ACC112 (cell line): ENCODE data around the gene HOXB2.

Experiments
- H2AFZ ChIP-seq: fragments of 200-600 bp; sonication (generic); one replicate; pipeline ENCODE4 v1.6.0; 2017; ENCODE audit warnings: antibody characterized with exemption, low read length; ENCODE audit not compliant: unreplicated experiment
- H3K27ac ChIP-seq: fragments of 200-600 bp; sonication (generic); 2 replicates; pipeline ENCODE4 v1.5.1; 2014; ENCODE audit warnings: low read depth, mild to moderate bottlenecking, antibody characterized with exemption, low read length, moderate library complexity
- H3K27me3 ChIP-seq: fragments of 200-600 bp; sonication (generic); 2 replicates; pipeline ENCODE4 v1.6.1; 2014; ENCODE audit warnings: mild to moderate bottlenecking, antibody characterized with exemption, low read length, moderate library complexity, mixed read lengths; ENCODE audit not compliant: insufficient read depth
- H3K36me3 ChIP-seq: fragments of 200-600 bp; sonication (generic); 2 replicates; pipeline ENCODE4 v1.6.1; 2016; ENCODE audit warnings: mild to moderate bottlenecking, antibody characterized with exemption, low read length, moderate library complexity, mixed read lengths; ENCODE audit not compliant: insufficient read depth
- H3K4me1 ChIP-seq: fragments of 200-600 bp; sonication (generic); one replicate; pipeline ENCODE4 v1.6.1; 2016; ENCODE audit warnings: low read length, mixed read lengths; ENCODE audit not compliant: insufficient read depth, unreplicated experiment, control insufficient read depth
- H3K4me3 ChIP-seq: fragments of 200-600 bp; sonication (generic); 2 replicates; pipeline ENCODE4 v1.5.1; 2014; ENCODE audit warnings: mild to moderate bottlenecking, low read depth, low read length
- H3K79me2 ChIP-seq: fragments of 200-600 bp; sonication (generic); one replicate; pipeline ENCODE4 v1.6.0; 2016; ENCODE audit warnings: low read length; ENCODE audit not compliant: control insufficient read depth, unreplicated experiment, insufficient read depth

Gene HOXB2

DNA sequence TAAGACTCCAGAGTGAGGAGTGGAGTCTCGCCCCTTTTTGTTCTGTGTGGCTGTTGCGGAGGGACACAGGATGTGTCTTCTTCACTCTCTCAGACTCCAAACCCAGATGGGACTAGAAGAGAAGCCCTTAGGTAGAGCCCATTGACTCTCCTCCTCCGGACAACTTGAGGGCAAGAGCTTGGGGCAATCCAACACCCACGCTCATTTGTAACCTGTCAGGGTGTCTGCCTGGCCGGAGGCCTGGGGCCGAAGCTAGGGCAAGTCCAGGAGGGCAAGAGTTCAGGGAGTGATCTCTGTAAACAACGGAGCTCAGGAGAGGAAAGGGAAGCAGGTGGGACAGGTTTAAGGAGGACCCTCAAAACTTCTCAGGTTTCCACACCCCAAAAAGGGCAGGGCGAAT lies 12.6 kb downstream of the HOXB2 start:
- H2AFZ ChIP-seq, result no peak overlapping the region
- H3K27me3 ChIP-seq, result peaks cover 83% of the 10 kb centered on the region
- H3K4me1 ChIP-seq, result no peaks in the 10 kb centered on the region

DNA sequence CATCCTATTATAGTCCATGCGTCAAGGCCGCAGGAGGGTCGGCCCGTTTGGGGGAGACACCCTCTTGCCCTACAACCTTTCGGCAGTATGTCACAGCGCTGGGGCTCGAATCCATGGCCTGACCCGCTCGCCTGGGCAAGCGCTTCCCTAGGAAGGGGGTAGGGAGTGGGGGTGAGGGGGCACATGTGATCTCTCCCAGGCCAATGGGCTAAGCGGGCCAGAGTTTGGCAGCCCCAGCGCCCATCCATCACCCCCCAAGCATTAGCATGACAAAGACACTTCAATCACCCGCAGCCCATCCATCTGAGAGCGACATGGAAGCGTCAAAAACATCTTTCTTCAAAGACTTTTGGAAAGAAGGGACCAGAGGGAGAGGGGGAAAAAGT lies 14.0 kb downstream of the HOXB2 start, which contains the start of gene HOXB1:
Gene HOXB1, minus strand, starts transcription at position 125 of the 386 bp plus-strand sequence. Its CDS starts 107 bp downstream, at position 18.
- no peak within 1 kb of the TSS for H3K27ac ChIP-seq
- no peaks in the 10 kb centered on the region for H3K79me2 ChIP-seq
- H3K4me3 ChIP-seq, result no peak within 1 kb of the TSS
- no peak within 1 kb of the TSS for H2AFZ ChIP-seq
- H3K4me1 ChIP-seq, result no peaks in the 10 kb centered on the region
- no peaks in the 10 kb centered on the region for H3K36me3 ChIP-seq
- peaks cover 88% of the 10 kb centered on the region for H3K27me3 ChIP-seq

More for the DNA sequence above, 12.6 kb downstream of the HOXB2 start:
- Histone ChIP-seq H3K27ac (no peak overlapping the region), H3K36me3 (no peaks in the 10 kb centered on the region), H3K4me3 (no peak overlapping the region), H3K79me2 (no peaks in the 10 kb centered on the region)

DNA sequence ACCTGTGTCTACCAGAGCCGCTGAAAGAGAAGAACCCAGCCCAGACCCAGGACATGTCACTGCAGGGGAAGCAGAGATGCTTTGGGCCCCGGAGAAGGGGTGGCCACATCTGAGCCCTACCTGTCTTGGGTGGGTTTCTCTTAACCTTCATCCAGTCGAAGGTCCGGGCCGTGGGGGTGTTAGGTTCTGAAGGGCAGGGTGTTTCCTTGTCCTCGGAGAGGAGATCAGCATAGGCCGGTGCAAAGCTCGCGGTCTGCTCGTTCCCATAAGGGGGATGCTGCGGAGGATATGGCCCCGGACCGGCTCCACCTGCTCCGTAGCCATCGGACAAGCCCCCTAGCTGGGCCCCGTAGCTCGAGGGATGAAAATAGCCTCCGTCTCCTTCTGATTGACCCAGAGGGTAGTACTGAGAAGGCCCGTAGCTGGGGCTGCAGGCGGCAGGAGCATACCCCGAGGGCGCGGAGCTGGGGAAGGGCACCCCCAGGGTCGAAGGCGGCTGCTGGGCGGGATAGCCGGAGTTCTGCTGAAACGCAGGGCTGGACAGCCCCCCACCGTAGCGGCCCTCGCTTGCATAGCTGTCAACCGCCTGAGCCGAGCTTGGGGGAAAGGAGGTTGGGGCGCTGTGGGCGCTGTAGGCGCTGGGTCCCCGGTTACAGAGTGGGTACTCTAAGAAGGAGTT lies 14.6 kb downstream of the HOXB2 start:
- Histone ChIP-seq H2AFZ (no peak overlapping the region), H3K27me3 (peaks cover 89% of the 10 kb centered on the region), H3K27ac (no peak overlapping the region), H3K4me1 (no peaks in the 10 kb centered on the region), H3K4me3 (no peak overlapping the region), H3K36me3 (no peaks in the 10 kb centered on the region), H3K79me2 (no peaks in the 10 kb centered on the region)

DNA sequence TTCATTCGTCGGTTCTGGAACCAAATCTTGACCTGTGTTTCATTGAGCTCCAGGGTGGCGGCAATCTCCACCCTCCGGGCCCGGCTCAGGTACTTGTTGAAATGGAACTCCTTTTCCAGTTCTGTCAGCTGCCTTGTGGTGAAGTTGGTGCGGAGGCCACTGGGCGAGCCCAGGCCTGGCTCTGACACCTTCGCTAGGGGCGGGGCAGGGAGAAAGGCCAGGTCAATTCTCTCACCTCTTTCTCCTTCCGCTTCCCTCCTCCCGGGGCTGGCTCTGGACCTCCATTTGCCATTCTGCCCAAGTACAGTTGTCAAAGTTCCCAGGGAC lies 15.3 kb downstream of the HOXB2 start:
- Histone ChIP-seq H3K4me3 (no peak overlapping the region), H3K27ac (no peak overlapping the region), H3K27me3 (peaks cover 96% of the 10 kb centered on the region), H3K36me3 (no peaks in the 10 kb centered on the region), H3K4me1 (no peaks in the 10 kb centered on the region), H3K79me2 (no peaks in the 10 kb centered on the region), H2AFZ (no peak overlapping the region)

- no peak overlapping the region for H3K4me3 ChIP-seq
- no peaks in the 10 kb centered on the region for H3K4me1 ChIP-seq
- no peak overlapping the region for H2AFZ ChIP-seq
- no peaks in the 10 kb centered on the region for H3K36me3 ChIP-seq
- no peaks in the 10 kb centered on the region for H3K79me2 ChIP-seq
- H3K27ac ChIP-seq, result no peak overlapping the region
- peaks cover 96% of the 10 kb centered on the region for H3K27me3 ChIP-seq
Measured at GRCh38 chr17:48528936-48529682, 15.8 kb downstream of the HOXB2 start.

GRCh38 chr17:48528153-48528935 lies 16.6 kb downstream of the HOXB2 start:
- H3K79me2 ChIP-seq, result no peaks in the 10 kb centered on the region
- H3K27me3 ChIP-seq, result peaks cover 98% of the 10 kb centered on the region
- H3K4me3 ChIP-seq, result no peak overlapping the region

GRCh38 chr17:48527547-48527932 lies 17.4 kb downstream of the HOXB2 start:
- H3K27ac ChIP-seq, result no peak overlapping the region
- H3K4me1 ChIP-seq, result no peaks in the 10 kb centered on the region
- H3K4me3 ChIP-seq, result no peak overlapping the region
- peaks cover 99% of the 10 kb centered on the region for H3K27me3 ChIP-seq
- H3K79me2 ChIP-seq, result no peaks in the 10 kb centered on the region
- H3K36me3 ChIP-seq, result no peaks in the 10 kb centered on the region
- H2AFZ ChIP-seq, result no peak overlapping the region

More at GRCh38 chr17:48528153-48528935, 16.6 kb downstream of the HOXB2 start:
- no peaks in the 10 kb centered on the region for H3K4me1 ChIP-seq
- no peak overlapping the region for H3K27ac ChIP-seq
- H3K36me3 ChIP-seq, result no peaks in the 10 kb centered on the region
- H2AFZ ChIP-seq, result no peak overlapping the region

DNA sequence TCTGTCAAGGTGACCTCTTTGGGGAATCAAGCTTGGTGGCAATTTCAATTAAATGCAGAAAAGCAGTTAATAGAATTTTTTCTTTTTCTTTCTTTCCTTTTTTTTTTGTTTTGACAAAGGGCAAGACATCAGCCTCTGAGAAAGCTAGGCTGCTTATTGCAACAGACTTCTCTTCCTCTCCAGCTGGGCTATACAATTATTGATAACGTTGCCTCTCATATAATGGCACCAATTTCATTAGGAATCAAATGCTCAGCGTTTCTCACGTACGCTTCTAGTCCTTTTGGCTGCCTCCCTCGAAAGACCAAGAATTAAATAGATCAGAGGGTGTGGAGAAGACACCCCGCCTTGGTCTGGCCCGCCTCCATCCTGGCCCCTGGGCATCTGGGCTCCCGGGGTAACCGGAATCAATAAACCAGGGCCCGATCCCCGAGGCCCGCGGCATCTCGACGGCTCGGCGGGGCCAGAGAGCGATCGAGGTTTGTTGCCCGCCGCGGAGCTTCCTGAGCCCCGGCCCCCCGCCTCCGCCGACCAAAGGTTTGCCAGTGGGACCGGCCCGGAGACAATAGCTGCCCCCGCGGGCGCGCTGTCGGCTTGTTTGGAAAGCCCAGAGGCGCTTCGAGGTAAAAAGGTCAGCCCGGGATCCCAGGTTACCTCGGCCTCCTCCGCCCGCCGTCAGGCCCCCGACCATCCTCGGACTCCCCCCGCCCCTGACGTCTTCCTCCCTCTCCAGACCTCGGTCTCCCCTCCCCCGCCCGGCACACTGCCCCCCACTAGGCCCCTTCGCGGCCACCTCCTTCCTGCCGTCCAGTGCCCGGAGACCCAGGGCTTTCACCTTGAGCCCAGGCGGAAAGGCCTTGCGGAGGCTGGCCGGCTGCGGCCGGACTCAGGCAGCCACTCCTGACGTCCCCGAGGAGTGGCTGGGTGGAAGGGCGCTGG lies 18.0 kb downstream of the HOXB2 start:
- no peak overlapping the region for H3K4me3 ChIP-seq
- H3K27me3 ChIP-seq, result peaks cover 99% of the 10 kb centered on the region
- no peak overlapping the region for H2AFZ ChIP-seq

DNA sequence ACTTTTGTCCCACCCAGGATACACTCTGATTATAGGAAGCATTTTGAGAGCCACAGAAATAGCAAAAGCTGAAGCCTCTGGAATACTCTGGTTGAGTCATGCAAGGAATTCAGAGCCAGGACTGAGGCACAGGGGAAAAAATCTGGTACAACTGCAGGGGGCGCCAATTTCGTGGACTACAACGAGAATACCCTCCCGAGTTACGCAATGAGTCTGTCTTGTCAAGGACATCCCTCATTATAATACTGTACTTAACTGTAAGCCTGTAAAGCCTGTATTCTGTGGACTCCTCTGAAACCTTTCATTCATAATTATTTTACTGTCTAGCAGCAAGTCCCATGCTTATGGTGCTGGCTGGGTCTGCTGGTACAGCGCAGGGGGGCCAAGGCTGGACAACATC lies 21.9 kb downstream of the HOXB2 start:
- Histone ChIP-seq H3K4me1 (no peaks in the 10 kb centered on the region), H2AFZ (no peak overlapping the region), H3K36me3 (no peaks in the 10 kb centered on the region), H3K27ac (no peak overlapping the region), H3K79me2 (no peaks in the 10 kb centered on the region), H3K27me3 (peaks cover 86% of the 10 kb centered on the region), H3K4me3 (no peak overlapping the region)

More for the DNA sequence above, 18.0 kb downstream of the HOXB2 start:
- H3K4me1 ChIP-seq, result no peaks in the 10 kb centered on the region
- H3K27ac ChIP-seq, result no peak overlapping the region
- no peaks in the 10 kb centered on the region for H3K36me3 ChIP-seq
- no peaks in the 10 kb centered on the region for H3K79me2 ChIP-seq
